ENCODE results near the gene GLCE.
"Not testable (repeated sequence)": the region's sequence is repeated elsewhere in the genome, so short reads cannot be mapped to it uniquely, and the experiment has no call there.

Gene GLCE

GRCh38 chr15:69277316-69277715 lies 116.9 kb downstream of the GLCE start:
- DNase-seq, result no peak

GRCh38 chr15:69279636-69280035 lies 119.2 kb downstream of the GLCE start:
- DNase-seq, result no peak

GRCh38 chr15:69280783-69281182 lies 120.3 kb downstream of the GLCE start:
- DNase-seq, result no peak

- no peak for DNase-seq
These were observed 121.8 kb downstream of the GLCE start for GRCh38 chr15:69282104-69282743.

GRCh38 chr15:69285834-69286233 lies 125.4 kb downstream of the GLCE start:
- DNase-seq, result no peak

GRCh38 chr15:69288011-69288410 lies 127.6 kb downstream of the GLCE start:
- no peak for DNase-seq

GRCh38 chr15:69288531-69289341 lies 128.3 kb downstream of the GLCE start:
- DNase-seq, result no peak

- DNase-seq, result no peak
These were observed 129.1 kb downstream of the GLCE start for GRCh38 chr15:69289342-69290146.

- no peak for DNase-seq
These were observed 130.1 kb downstream of the GLCE start for GRCh38 chr15:69290346-69291164.

GRCh38 chr15:69291651-69292050 lies 131.2 kb downstream of the GLCE start:
- not testable (repeated sequence) for DNase-seq

GRCh38 chr15:69292826-69293420 lies 132.5 kb downstream of the GLCE start:
- DNase-seq, result no peak

- DNase-seq, result no peak
These were observed 133.5 kb downstream of the GLCE start for GRCh38 chr15:69293741-69294615.

GRCh38 chr15:69296606-69297005 lies 136.2 kb downstream of the GLCE start:
- DNase-seq, result no peak

GRCh38 chr15:69297642-69298353 lies 137.4 kb downstream of the GLCE start:
- DNase-seq, result no peak

GRCh38 chr15:69298354-69298696 lies 137.9 kb downstream of the GLCE start:
- no peak for DNase-seq

GRCh38 chr15:69298697-69299441 lies 138.4 kb downstream of the GLCE start, which contains the start of gene PAQR5:
Gene PAQR5 (plus strand): TSS chr15:69298912. CDS start chr15:69360081, 61,169 bp downstream.
- DNase-seq, result peak; percentile 59

- no peak for DNase-seq
These were observed 139.0 kb downstream of the GLCE start for GRCh38 chr15:69299451-69299886.

- DNase-seq, result no peak
These were observed 139.6 kb downstream of the GLCE start for GRCh38 chr15:69299943-69300588.

GRCh38 chr15:69301101-69301500 lies 140.7 kb downstream of the GLCE start:
- not testable (repeated sequence) for DNase-seq
